Fibroblast of pulmonary artery (primary cell): ENCODE measurements around the gene MAP7D1.

Source experiments
- DNase-seq: peaks from one replicate; pipeline ENCODE4 v3.0.0-alpha.2; 2010; ENCODE audit warnings: low read depth
- H3K4me3 ChIP-seq: replicated peaks from 2 replicates; pipeline ENCODE4 v1.5.1; 2011; ENCODE audit warnings: low read depth, mild to moderate bottlenecking, control low read depth, low read length, moderate library complexity
- CTCF ChIP-seq: IDR thresholded peaks from 2 replicates; pipeline ENCODE4 v1.5.1; 2011; ENCODE audit warnings: mild to moderate bottlenecking, control low read depth, low read length, inconsistent platforms; ENCODE audit errors: missing control alignments

MAP7D1 gene

GRCh38 chr1:36142121-36142520 lies 13.8 kb upstream of the MAP7D1 start:
- DNase-seq: no peak
- no peak overlapping the region for H3K4me3 ChIP-seq
- TF ChIP-seq CTCF: no peak

GRCh38 chr1:36143424-36143823 lies 12.5 kb upstream of the MAP7D1 start:
- no peak for DNase-seq
- no peak overlapping the region for H3K4me3 ChIP-seq
- TF ChIP-seq CTCF: no peak

- H3K4me3 ChIP-seq: no peak overlapping the region
- no peak for DNase-seq
- TF ChIP-seq CTCF: no peak
These were observed 11.5 kb upstream of the MAP7D1 start for GRCh38 chr1:36144413-36144812.

GRCh38 chr1:36148821-36149236 lies 7.1 kb upstream of the MAP7D1 start:
- DNase-seq: no peak
- TF ChIP-seq CTCF: no peak
- peak overlapping the region; percentile 82 for H3K4me3 ChIP-seq

- peak; percentile 100 for DNase-seq
- peak; percentile 88 for TF ChIP-seq CTCF
- H3K4me3 ChIP-seq: peak within 1 kb of the TSS; percentile 82
These were observed 6.6 kb upstream of the MAP7D1 start, which contains the start of gene TRAPPC3 for GRCh38 chr1:36149237-36149972. Gene TRAPPC3 (minus strand): TSS chr1:36149486. CDS start chr1:36149378, 108 bp downstream.

GRCh38 chr1:36149973-36150295 lies 6.0 kb upstream of the MAP7D1 start:
- no peak for DNase-seq
- no peak overlapping the region for H3K4me3 ChIP-seq
- TF ChIP-seq CTCF: no peak
